K562 (cell line): ENCODE data around the gene PARP4. TPM values are rescaled to one million over a fixed set of nuclear protein-coding genes. Genes with fewer than 3 reads are reported as not detected.

ENCODE experiments used
- AFF1 ChIP-seq, 2 experiments: fragments of 450-650 bp; IDR thresholded peaks; 2 replicates each; pipeline ENCODE4 v1.6.1; 2018; ENCODE audit warnings: mild to moderate bottlenecking in 2 of 2, low read depth in 1 of 2; ENCODE audit not compliant: partially characterized antibody in 2 of 2
- E2F8 ChIP-seq: fragments of 450-650 bp; IDR thresholded peaks from 2 replicates; pipeline ENCODE4 v1.7.1; 2018; ENCODE audit warnings: mild to moderate bottlenecking, low read depth; ENCODE audit not compliant: partially characterized antibody
- FIP1L1 ChIP-seq: fragments of 200-400 bp; formaldehyde crosslinking; IDR thresholded peaks from 2 replicates; pipeline ENCODE4 v1.6.1; 2018; ENCODE audit warnings: mild to moderate bottlenecking, low read depth, low read length; ENCODE audit not compliant: poor library complexity, severe bottlenecking
- FOXP4 ChIP-seq: sonication (generic); formaldehyde crosslinking; IDR thresholded peaks from 2 replicates; pipeline ENCODE4 v1.8.0; 2022; ENCODE audit warnings: mild to moderate bottlenecking, missing genetic modification reagents, borderline replicate concordance
- HOMEZ ChIP-seq: fragments of 250-450 bp; sonication (Bioruptor Pico); IDR thresholded peaks from 2 replicates; pipeline ENCODE4 v1.4.0; 2020; ENCODE audit warnings: mild to moderate bottlenecking, moderate library complexity
- HSF4 ChIP-seq: fragments of 250-450 bp; sonication (Bioruptor Pico); IDR thresholded peaks from 2 replicates; pipeline ENCODE4 v2.1.2; 2022; ENCODE audit warnings: mild to moderate bottlenecking, moderate library complexity, borderline replicate concordance
- KLF16 ChIP-seq: IDR thresholded peaks from 2 replicates; pipeline ENCODE4 v1.6.1; 2016; ENCODE audit warnings: antibody characterized with exemption
- MNT ChIP-seq, 2 experiments: fragments of 450-650 bp; conservative IDR thresholded peaks; 2 replicates each; pipeline ENCODE4 v1.6.1; 2017; ENCODE audit warnings: mild to moderate bottlenecking in 2 of 2, moderate library complexity in 2 of 2
- NBN ChIP-seq: fragments of 450-650 bp; IDR thresholded peaks from 2 replicates; pipeline ENCODE4 v1.6.1; 2016; ENCODE audit warnings: low read depth, mild to moderate bottlenecking
- PHF20 ChIP-seq: fragments of 450-650 bp; IDR thresholded peaks from 2 replicates; pipeline ENCODE4 v1.6.1; 2018; ENCODE audit not compliant: partially characterized antibody
- PTBP1 ChIP-seq: fragments of 200-400 bp; formaldehyde crosslinking; IDR thresholded peaks from 2 replicates; pipeline ENCODE4 v1.6.1; 2017; ENCODE audit warnings: low read depth, low read length
- RB1 ChIP-seq: fragments of 450-650 bp; IDR thresholded peaks from 2 replicates; pipeline ENCODE4 v1.6.1; 2017; ENCODE audit warnings: low read depth, mild to moderate bottlenecking
- SRSF1 ChIP-seq: fragments of 200-400 bp; formaldehyde crosslinking; IDR thresholded peaks from 2 replicates; pipeline ENCODE4 v1.6.1; 2017; ENCODE audit warnings: mild to moderate bottlenecking, low read depth, low read length, moderate library complexity
- ZNF668 ChIP-seq: fragments of 250-450 bp; sonication (Bioruptor Pico); IDR thresholded peaks from 2 replicates; pipeline ENCODE4 v1.8.0; 2022; ENCODE audit warnings: mild to moderate bottlenecking, inconsistent platforms
- ZNF780A ChIP-seq: fragments of 250-450 bp; sonication (Bioruptor Pico); IDR thresholded peaks from 2 replicates; pipeline ENCODE4 v1.5.0; 2021; ENCODE audit warnings: mild to moderate bottlenecking
- polyA plus RNA-seq, 8 experiments: library from polyadenylated mRNA; depleted of rRNA in 4 of 8; stranded (reverse) in 5 of 8; unstranded in 3 of 8; fragments of >200 nt; fragmentation: Nextera tagmentation in 2 of 8; fragmentation: Illumina TruSeq in 1 of 8; extraction: Ambion mirVana in 2 of 8; extraction: Trizol in 1 of 8; gene quantifications; 2 replicates each; pipeline versions ENCODE4 v1.2.1 to v1.2.3, GENCODE V29; 2011 to 2014; ENCODE audit warnings: inconsistent platforms in 1 of 8, missing spikeins in 1 of 8
- total RNA-seq, 7 experiments: library from RNA; depleted of rRNA in 6 of 7; stranded (reverse); fragments of >200 nt in 6 of 7; fragmentation: Illumina TruSeq in 2 of 7; extraction: Trizol in 2 of 7; gene quantifications; 2 replicates each; pipeline versions ENCODE4 v1.2.1 to v1.2.3, GENCODE V29; 2011 to 2021; ENCODE audit warnings: low replicate concordance in 1 of 7

Gene PARP4
- total and polyA plus RNA-seq, 9 of the 15 experiments (the other 6 are each of a cell fraction or from before 2014, with no cell fraction given), result 6.3 to 26.3 (median 18.8) TPM

GRCh38 chr13:24505256-24505655, 7.3 kb downstream of the PARP4 start (continued):
- TF ChIP-seq MNT (conservative IDR thresholded peaks at IDR 0.05) (0 out of 4 replicates have a peak, but pooled peaks of 1 of the 2 experiments have one; percentile 13), AFF1 (IDR thresholded peaks at IDR 0.05; ENCODE audit: low read depth in 1 of 2, partially characterized antibody in 2 of 2) (no peak), ZNF668 (CRISPR knock-in tag) (no peak), HSF4 (CRISPR knock-in tag) (no peak), FOXP4 (no peak), RB1 (no peak), KLF16 (no peak), ZNF780A (no peak), NBN (no peak), E2F8 (no peak), PHF20 (no peak), PTBP1 (no peak), SRSF1 (no peak), FIP1L1 (no peak), HOMEZ (CRISPR knock-in tag) (no peak)
